Loucy (cell line): ENCODE measurements around the gene OIP5.

Experiments used
- H2AFZ ChIP-seq: fragments of 200-600 bp; sonication (generic); 2 replicates; pipeline ENCODE4 v1.6.0; 2016; ENCODE audit warnings: antibody characterized with exemption, mild to moderate bottlenecking, low read length, moderate library complexity
- H3F3A ChIP-seq: fragments of 200-600 bp; 2 replicates; pipeline ENCODE4 v1.6.0; 2016; ENCODE audit warnings: antibody characterized with exemption, low read depth, mild to moderate bottlenecking
- H3K27me3 ChIP-seq: fragments of 200-600 bp; sonication (generic); 2 replicates; pipeline ENCODE4 v1.6.1; 2014; ENCODE audit warnings: low read length, mild to moderate bottlenecking; ENCODE audit not compliant: insufficient read depth, poor library complexity, severe bottlenecking
- H3K36me3 ChIP-seq: fragments of 200-600 bp; sonication (generic); 2 replicates; pipeline ENCODE4 v1.6.1; 2016; ENCODE audit warnings: low read length; ENCODE audit not compliant: insufficient read depth
- H3K4me1 ChIP-seq: fragments of 200-600 bp; sonication (generic); 2 replicates; pipeline ENCODE4 v1.5.1; 2014; ENCODE audit warnings: low read length, mild to moderate bottlenecking; ENCODE audit not compliant: insufficient read depth, poor library complexity, severe bottlenecking
- H3K4me2 ChIP-seq: fragments of 200-600 bp; sonication (generic); 2 replicates; pipeline ENCODE4 v1.6.0; 2014; ENCODE audit warnings: antibody characterized with exemption, low read length, low read depth, mild to moderate bottlenecking; ENCODE audit not compliant: poor library complexity, severe bottlenecking
- H3K4me3 ChIP-seq: fragments of 200-600 bp; sonication (generic); 2 replicates; pipeline ENCODE4 v1.5.1; 2014; ENCODE audit warnings: low read length, mild to moderate bottlenecking, mixed read lengths; ENCODE audit not compliant: poor library complexity, severe bottlenecking
- H3K79me2 ChIP-seq: fragments of 200-600 bp; sonication (generic); 2 replicates; pipeline ENCODE4 v1.6.1; 2014; ENCODE audit warnings: low read length; ENCODE audit not compliant: insufficient read depth
- H3K9ac ChIP-seq: fragments of 200-600 bp; sonication (generic); 2 replicates; pipeline ENCODE4 v1.6.0; 2014; ENCODE audit warnings: mild to moderate bottlenecking, low read depth, low read length, moderate library complexity; ENCODE audit not compliant: poor library complexity, severe bottlenecking
- H3K9me2 ChIP-seq: fragments of 200-600 bp; sonication (generic); replicated peaks from 2 replicates; pipeline ENCODE4 v1.6.1; 2016; ENCODE audit warnings: low read depth, low read length, mixed read lengths
- H3K9me3 ChIP-seq: fragments of 200-600 bp; sonication (generic); 2 replicates; pipeline ENCODE4 v1.6.1; 2014; ENCODE audit warnings: mild to moderate bottlenecking, antibody characterized with exemption, low read length, low read depth; ENCODE audit not compliant: insufficient read depth
- H4K20me1 ChIP-seq: fragments of 200-600 bp; sonication (generic); 2 replicates; pipeline ENCODE4 v1.6.0; 2014; ENCODE audit warnings: antibody characterized with exemption, low read length, mild to moderate bottlenecking; ENCODE audit not compliant: insufficient read depth, poor library complexity, severe bottlenecking
- EZH2phosphoT487 ChIP-seq: fragments of 200-600 bp; IDR thresholded peaks from 2 replicates; pipeline ENCODE4 v1.6.1; 2018; ENCODE audit warnings: antibody characterized with exemption, mild to moderate bottlenecking, moderate library complexity, borderline replicate concordance
- TF ChIP-seq, protein P1 (sequence below): fragments of 200-600 bp; sonication (generic); conservative IDR thresholded peaks from 2 replicates; pipeline ENCODE4 v1.5.1; 2014; ENCODE audit warnings: mild to moderate bottlenecking, antibody characterized with exemption, low read length

OIP5 gene

DNA sequence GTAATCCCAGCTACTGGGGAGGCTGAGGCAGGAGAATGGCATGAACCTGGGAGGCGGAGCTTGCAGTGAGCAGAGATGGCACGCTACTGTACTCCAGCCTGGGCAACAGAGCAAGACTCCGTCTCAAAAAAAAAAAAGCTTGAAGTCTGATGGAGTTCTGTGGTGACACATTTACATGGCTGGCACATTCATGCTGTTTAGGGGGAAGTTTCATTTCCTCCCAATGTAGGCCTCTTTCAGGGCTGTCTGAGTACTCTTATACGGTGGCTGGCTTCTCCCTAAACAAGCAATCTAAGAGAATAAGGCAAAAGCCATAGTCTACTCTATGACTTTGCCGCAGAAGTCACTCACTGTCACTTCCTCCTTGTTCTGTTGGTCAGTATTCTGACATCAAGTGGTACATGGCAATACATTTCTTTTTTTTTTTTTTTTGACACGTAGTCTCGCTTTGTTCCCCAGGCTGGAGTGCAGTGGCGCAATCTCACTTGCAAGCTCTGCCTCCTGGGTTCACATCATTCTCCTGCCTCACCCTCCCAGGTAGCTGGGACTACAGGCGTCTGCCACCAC is 41.2 kb downstream of the OIP5 start:
- Histone ChIP-seq H3K79me2 (peaks cover 55% of the 10 kb centered on the region), H4K20me1 (peaks cover 37% of the 10 kb centered on the region), H2AFZ (no peak overlapping the region), H3K27me3 (no peaks in the 10 kb centered on the region), H3F3A (no peaks in the 10 kb centered on the region), H3K9me3 (no peaks in the 10 kb centered on the region), H3K9ac (no peak overlapping the region), H3K4me1 (peaks cover 27% of the 10 kb centered on the region), H3K4me2 (no peak overlapping the region), H3K4me3 (no peak overlapping the region), H3K36me3 (peaks cover 18% of the 10 kb centered on the region), H3K9me2 (no peaks in the 10 kb centered on the region)
- TF ChIP-seq EZH2phosphoT487: no peak
- TF ChIP-seq, protein P1, sequence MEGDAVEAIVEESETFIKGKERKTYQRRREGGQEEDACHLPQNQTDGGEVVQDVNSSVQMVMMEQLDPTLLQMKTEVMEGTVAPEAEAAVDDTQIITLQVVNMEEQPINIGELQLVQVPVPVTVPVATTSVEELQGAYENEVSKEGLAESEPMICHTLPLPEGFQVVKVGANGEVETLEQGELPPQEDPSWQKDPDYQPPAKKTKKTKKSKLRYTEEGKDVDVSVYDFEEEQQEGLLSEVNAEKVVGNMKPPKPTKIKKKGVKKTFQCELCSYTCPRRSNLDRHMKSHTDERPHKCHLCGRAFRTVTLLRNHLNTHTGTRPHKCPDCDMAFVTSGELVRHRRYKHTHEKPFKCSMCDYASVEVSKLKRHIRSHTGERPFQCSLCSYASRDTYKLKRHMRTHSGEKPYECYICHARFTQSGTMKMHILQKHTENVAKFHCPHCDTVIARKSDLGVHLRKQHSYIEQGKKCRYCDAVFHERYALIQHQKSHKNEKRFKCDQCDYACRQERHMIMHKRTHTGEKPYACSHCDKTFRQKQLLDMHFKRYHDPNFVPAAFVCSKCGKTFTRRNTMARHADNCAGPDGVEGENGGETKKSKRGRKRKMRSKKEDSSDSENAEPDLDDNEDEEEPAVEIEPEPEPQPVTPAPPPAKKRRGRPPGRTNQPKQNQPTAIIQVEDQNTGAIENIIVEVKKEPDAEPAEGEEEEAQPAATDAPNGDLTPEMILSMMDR: no peak

DNA sequence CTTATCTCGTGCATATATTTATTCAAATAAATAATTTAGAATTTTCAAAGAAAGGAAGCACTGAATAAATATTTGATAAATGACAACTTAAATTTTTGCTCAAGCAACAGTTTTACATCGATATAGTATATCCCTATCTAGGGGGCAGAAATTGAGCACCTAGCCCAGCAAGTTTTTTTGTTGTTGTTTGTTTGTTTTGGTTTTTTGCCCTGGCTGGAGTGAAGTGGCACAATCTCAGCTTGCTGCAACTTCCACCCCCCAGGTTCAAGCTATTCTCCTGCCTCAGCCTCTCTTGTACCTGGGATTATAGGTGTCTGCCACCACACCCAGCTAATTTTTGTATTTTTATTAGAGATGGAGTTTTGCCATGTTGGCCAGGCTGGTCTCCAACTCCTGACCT is 42.4 kb downstream of the OIP5 start:
- H2AFZ ChIP-seq: no peak overlapping the region
- H3K79me2 ChIP-seq: peaks cover 67% of the 10 kb centered on the region
- peaks cover 18% of the 10 kb centered on the region for H3K36me3 ChIP-seq
- H3K4me1 ChIP-seq: peaks cover 36% of the 10 kb centered on the region
- H3K9me2 ChIP-seq: no peaks in the 10 kb centered on the region
- no peaks in the 10 kb centered on the region for H3F3A ChIP-seq
- H3K9me3 ChIP-seq: no peaks in the 10 kb centered on the region
- TF ChIP-seq, protein P1: no peak
- peak overlapping the region; percentile 26 for H3K4me2 ChIP-seq
- H4K20me1 ChIP-seq: peaks cover 49% of the 10 kb centered on the region
- no peak overlapping the region for H3K4me3 ChIP-seq
- H3K9ac ChIP-seq: no peak overlapping the region
- H3K27me3 ChIP-seq: no peaks in the 10 kb centered on the region

DNA sequence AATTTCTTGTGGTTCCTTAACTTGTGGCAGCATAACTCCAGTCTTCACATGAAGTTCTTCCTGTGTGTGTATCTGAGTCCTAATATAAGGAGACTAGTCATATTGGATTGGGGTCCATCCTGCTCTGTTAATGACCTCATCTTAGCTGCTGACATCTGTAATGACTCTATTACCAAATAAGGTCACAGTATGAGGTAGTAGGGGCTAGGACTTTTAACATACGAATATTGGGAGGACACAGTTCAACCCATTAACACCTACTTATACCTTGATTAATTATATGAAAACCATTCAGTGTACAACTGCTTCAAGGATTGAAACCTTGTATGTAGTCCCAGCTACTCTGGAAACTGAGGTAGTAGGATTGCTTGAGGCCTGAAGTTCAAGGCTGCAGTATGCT is 43.9 kb downstream of the OIP5 start:
- H3K27me3 ChIP-seq: peaks cover 5% of the 10 kb centered on the region
- H4K20me1 ChIP-seq: peaks cover 56% of the 10 kb centered on the region
- peaks cover 18% of the 10 kb centered on the region for H3K36me3 ChIP-seq
- peak overlapping the region; percentile 57 for H3K9ac ChIP-seq
- peak overlapping the region; percentile 69 for H3K4me2 ChIP-seq
- no peak overlapping the region for H2AFZ ChIP-seq
- no peak for TF ChIP-seq EZH2phosphoT487
- TF ChIP-seq, protein P1: no peak
- H3K9me2 ChIP-seq: no peaks in the 10 kb centered on the region
- H3K4me3 ChIP-seq: peak overlapping the region; percentile 90
- no peaks in the 10 kb centered on the region for H3F3A ChIP-seq
- peaks cover 70% of the 10 kb centered on the region for H3K79me2 ChIP-seq
- peaks cover 31% of the 10 kb centered on the region for H3K4me1 ChIP-seq
- no peaks in the 10 kb centered on the region for H3K9me3 ChIP-seq
